NCI-H1436 (cell line): ENCODE data around the gene TTC14.
"Not testable (repeated sequence)": the region's sequence is repeated elsewhere in the genome, so short reads cannot be mapped to it uniquely, and the experiment has no call there.

Source experiments
- DNase-seq: peaks from one replicate; lab custom pipeline; 2025; lab: John Stamatoyannopoulos, UW

Gene TTC14

GRCh38 chr3:180601688-180602666 is at the start of gene TTC14:
TSS of gene TTC14 (plus strand) at chr3:180602163. CDS start at chr3:180602262, 99 bp downstream.
- peak; percentile 94 for DNase-seq

GRCh38 chr3:180563406-180563805 is 38.6 kb upstream of the TTC14 start:
- DNase-seq, result no peak

GRCh38 chr3:180564676-180565075 is 37.3 kb upstream of the TTC14 start:
- no peak for DNase-seq

GRCh38 chr3:180570238-180570637 is 31.7 kb upstream of the TTC14 start:
- DNase-seq, result no peak

- no peak for DNase-seq
Measured at GRCh38 chr3:180571831-180572598, 29.9 kb upstream of the TTC14 start.

GRCh38 chr3:180575571-180575970 is 26.4 kb upstream of the TTC14 start:
- DNase-seq, result no peak

DNA sequence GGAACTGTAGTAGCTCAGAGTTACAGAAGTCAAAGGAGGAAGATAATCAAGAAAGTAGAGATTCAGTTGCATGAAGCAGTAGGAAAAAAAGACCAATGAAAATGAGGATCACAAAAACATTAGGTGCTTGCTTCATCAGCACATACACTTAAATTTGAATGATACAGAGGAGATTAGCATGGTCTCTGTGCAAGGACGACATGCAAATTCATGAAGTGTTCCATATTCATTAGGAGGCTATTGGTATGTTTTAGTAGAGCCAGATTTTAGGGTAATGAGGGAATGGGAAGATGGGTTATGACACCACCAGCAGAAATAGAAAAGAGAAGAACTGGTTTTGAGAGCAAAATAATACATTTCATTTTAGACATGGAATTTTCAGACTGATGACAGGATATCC is 21.0 kb upstream of the TTC14 start:
- DNase-seq, result no peak

DNA sequence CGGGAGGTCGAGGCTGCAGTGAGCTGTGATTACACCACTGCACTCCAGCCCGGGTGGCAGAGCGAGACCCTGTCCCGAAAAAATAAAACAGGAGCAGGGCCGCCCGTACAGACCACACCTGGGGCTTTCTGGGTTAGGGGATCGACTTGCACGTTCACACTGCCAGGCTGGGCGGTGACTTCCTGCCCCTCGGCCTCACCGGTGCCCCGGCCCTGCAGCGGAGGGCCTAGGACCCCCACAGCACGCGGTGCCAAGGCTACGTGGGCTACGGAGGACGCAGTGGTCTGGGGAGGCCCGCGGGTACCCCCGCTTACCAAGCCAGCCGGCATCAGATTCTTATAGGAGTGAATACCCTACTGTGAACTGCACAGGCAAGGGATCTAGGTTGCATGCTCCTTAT is 11.6 kb upstream of the TTC14 start:
- no peak for DNase-seq

GRCh38 chr3:180593631-180594030 is 8.3 kb upstream of the TTC14 start:
- not testable (repeated sequence) for DNase-seq

- peak; percentile 13 for DNase-seq
Measured at GRCh38 chr3:180594631-180595558, 7.1 kb upstream of the TTC14 start.

DNA sequence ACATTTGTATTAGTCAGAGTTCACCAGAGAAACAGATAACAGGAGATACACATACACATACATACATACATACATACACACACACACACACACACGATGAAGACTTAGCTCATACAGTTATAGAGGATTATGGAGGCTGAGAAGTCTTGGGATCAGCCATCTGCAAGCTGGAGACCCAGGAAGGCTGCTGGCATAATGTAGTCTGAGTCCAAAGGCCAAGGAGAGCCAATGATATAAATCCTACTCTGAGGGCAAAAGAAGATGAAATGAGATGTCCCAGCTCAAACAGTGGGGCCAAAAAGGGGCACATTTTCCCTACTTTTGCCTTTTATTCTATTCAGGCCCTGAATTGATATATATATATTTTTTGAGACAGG is 6.4 kb upstream of the TTC14 start:
- DNase-seq, result no peak

- no peak for DNase-seq
Measured at GRCh38 chr3:180600473-180600872, 1.5 kb upstream of the TTC14 start.

- no peak for DNase-seq
Measured at GRCh38 chr3:180611006-180611405, 9.0 kb downstream of the TTC14 start.

DNA sequence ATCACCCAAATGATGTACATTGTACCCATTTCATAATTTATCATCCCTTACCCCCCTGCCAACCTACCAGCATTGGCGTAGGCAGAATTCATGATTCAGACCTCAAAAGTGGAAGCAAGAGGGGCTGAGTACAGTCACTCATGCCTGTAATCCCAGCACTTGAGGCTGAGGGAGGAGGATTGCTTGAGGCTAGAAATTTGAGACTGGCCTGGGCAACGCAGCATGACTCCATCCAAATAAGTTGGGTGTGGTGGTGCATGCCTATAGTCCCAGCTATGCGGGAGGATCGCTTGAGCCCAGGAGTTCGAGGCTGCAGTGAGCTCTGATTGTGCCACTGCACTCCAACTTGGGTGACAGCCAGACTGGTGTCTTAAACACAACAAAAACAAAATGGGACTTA is 10.4 kb downstream of the TTC14 start:
- no peak for DNase-seq

DNA sequence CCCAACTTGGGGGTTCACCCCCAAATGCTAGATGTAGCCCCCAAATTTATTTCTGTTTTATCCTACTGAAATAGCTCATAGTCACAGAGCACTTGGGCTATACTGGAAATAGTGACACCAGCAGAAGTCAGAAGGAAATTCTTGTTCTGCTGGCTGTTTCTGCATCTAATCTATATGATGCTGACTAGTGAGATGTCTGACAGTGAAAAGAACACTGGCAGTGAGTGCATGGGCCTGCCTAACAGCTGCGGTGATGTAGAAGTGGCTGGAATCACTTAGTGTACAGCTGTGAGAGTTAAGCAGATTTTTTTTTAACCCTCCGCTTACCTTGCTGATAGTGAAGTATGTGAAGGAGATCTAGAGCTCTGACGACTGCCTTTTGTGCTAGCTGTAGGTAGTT is 14.0 kb downstream of the TTC14 start:
- DNase-seq, result no peak

GRCh38 chr3:180617049-180617448 is 15.1 kb downstream of the TTC14 start:
- no peak for DNase-seq

- not testable (repeated sequence) for DNase-seq
Measured at GRCh38 chr3:180618563-180618962, 16.6 kb downstream of the TTC14 start.

- DNase-seq, result no peak
Measured at GRCh38 chr3:180619723-180620122, 17.8 kb downstream of the TTC14 start.

DNA sequence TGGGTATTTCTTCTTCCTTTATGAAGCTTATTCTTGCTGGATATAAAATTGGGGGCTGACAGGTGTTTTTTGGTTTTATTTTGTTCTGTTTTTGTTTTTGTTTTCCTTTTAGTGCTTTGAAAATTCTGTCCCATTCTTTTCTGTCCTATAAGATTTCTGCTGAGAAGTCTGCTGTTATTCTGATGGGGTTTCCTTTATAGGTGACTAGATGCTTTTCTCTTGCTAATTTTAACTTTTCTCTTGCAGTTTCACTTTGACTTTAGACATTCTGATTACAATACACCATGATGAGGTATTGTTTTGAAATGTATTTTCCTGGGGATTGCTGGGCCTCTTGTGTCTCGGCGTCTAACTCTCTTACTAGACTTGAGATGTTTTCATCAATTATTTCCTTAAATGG is 22.8 kb downstream of the TTC14 start:
- DNase-seq, result no peak

GRCh38 chr3:180626844-180627243 is 24.9 kb downstream of the TTC14 start:
- DNase-seq, result no peak

- DNase-seq, result no peak
Measured at GRCh38 chr3:180630371-180630770, 28.4 kb downstream of the TTC14 start.

- no peak for DNase-seq
Measured at GRCh38 chr3:180631317-180631716, 29.4 kb downstream of the TTC14 start.
